GM21367 (cell line): ENCODE data around the gene SLC7A6.

Experiments
- ATAC-seq: cut with Tn5 transposase; IDR thresholded peaks from one replicate; pipeline ENCODE4 v1.9.1; 2021; ENCODE audit not compliant: unreplicated experiment

Gene SLC7A6

GRCh38 chr16:68339214-68339613 is 74.9 kb downstream of the SLC7A6 start:
- ATAC-seq, result no peak

- no peak for ATAC-seq
Observed at GRCh38 chr16:68342620-68343019, 78.3 kb downstream of the SLC7A6 start.

GRCh38 chr16:68343137-68343536 is 78.8 kb downstream of the SLC7A6 start:
- no peak for ATAC-seq

GRCh38 chr16:68344252-68344651 is 79.9 kb downstream of the SLC7A6 start:
- ATAC-seq, result no peak

GRCh38 chr16:68345351-68345810 is 81.1 kb downstream of the SLC7A6 start:
- no peak for ATAC-seq

- no peak for ATAC-seq
Observed at GRCh38 chr16:68345958-68346635, 81.8 kb downstream of the SLC7A6 start.

GRCh38 chr16:68346892-68347480 is 82.7 kb downstream of the SLC7A6 start:
- no peak for ATAC-seq

- no peak for ATAC-seq
Observed at GRCh38 chr16:68347605-68348004, 83.3 kb downstream of the SLC7A6 start.

GRCh38 chr16:68348639-68349445 is 84.5 kb downstream of the SLC7A6 start:
- no peak for ATAC-seq

- no peak for ATAC-seq
Observed at GRCh38 chr16:68349838-68350410, 85.6 kb downstream of the SLC7A6 start.

GRCh38 chr16:68350813-68351350 is 86.6 kb downstream of the SLC7A6 start:
- no peak for ATAC-seq
